Glutamatergic neuron (in vitro differentiated cells): ENCODE measurements around the gene TMEM151B. TPM values are rescaled to one million over a fixed set of nuclear protein-coding genes. Genes with fewer than 3 reads are reported as not detected.

Experiments used
- DNase-seq: peaks from one replicate; pipeline ENCODE4 v3.0.0; 2022
- H3K27ac Mint-ChIP-seq: one replicate; pipeline ENCODE4 v1.8.0; 2020; ENCODE audit warnings: mild to moderate bottlenecking, mixed read lengths, inconsistent platforms; ENCODE audit not compliant: unreplicated experiment
- H3K27me3 Mint-ChIP-seq: one replicate; pipeline ENCODE4 v1.8.0; 2020; ENCODE audit warnings: mild to moderate bottlenecking, moderate library complexity, mixed read lengths, inconsistent platforms; ENCODE audit not compliant: unreplicated experiment
- H3K36me3 Mint-ChIP-seq: one replicate; pipeline ENCODE4 v1.8.0; 2020; ENCODE audit warnings: mild to moderate bottlenecking, mixed read lengths, inconsistent platforms; ENCODE audit not compliant: unreplicated experiment
- H3K4me1 Mint-ChIP-seq: one replicate; pipeline ENCODE4 v1.8.0; 2020; ENCODE audit warnings: mild to moderate bottlenecking, low read depth, mixed read lengths, inconsistent platforms; ENCODE audit not compliant: unreplicated experiment
- H3K4me3 Mint-ChIP-seq: one replicate; pipeline ENCODE4 v1.8.0; 2020; ENCODE audit warnings: mild to moderate bottlenecking, mixed read lengths, inconsistent platforms; ENCODE audit not compliant: unreplicated experiment
- H3K9me3 Mint-ChIP-seq: one replicate; pipeline ENCODE4 v1.8.0; 2020; ENCODE audit warnings: mild to moderate bottlenecking, moderate library complexity, mixed read lengths, inconsistent platforms; ENCODE audit not compliant: unreplicated experiment
- total RNA-seq: library from RNA; stranded (reverse); fragmentation: NEBNext Ultra II Directional; extraction: Animal tissue kit (Norgen Biotek cat#: 25700); gene quantifications from one replicate; pipeline ENCODE4 v1.2.1, GENCODE V29; 2021; ENCODE audit not compliant: unreplicated experiment
- TF ChIP-seq, protein P1 (sequence below): fragments of 200-600 bp; sonication (generic); IDR thresholded peaks from one replicate; pipeline ENCODE4 v1.5.0; 2021; ENCODE audit not compliant: partially characterized antibody, unreplicated experiment

The TMEM151B gene
- total RNA-seq, 1 donor from 2014 or later: 51.3 TPM

DNA sequence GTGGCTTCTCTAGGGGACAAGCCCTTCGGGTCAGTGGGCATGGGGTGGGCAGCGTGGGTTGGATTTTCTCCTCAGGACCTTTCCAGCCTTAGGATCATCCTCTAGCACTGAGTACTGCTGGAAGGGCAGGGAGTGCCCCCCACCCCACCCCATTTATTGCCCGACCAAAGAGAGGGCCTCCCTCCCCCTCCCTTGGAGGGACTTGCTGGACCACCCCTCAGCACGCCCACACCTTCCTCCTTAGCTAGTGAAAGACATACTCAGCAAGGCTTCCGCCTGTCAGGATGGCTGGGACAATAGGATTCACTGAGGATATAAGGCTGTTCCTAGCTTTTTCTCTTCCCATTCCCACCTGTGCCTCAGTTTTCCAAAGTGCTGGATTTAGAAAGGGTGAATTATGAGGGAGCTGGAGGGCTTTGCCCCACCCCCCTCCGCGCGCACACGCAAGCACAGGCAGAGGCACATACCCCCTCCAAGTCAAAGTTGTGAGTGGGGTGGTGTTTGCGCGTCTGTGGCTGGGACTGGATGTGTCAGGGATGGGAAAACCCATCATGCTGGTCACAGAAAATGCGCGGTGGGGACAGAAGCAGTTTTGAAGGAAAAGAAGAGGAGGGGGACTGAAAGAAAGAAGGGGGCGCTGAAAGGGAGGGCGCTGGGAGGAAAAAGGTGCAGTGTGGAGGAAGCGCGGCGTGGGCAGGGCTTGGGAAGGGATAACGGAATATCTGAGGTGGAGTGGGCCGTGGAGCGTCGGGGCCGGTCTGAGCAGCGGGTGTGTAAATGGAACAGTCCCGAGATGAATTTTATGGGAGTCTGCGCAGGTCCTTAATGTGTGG lies 47.5 kb upstream of the TMEM151B start:
- TF ChIP-seq, protein P1, sequence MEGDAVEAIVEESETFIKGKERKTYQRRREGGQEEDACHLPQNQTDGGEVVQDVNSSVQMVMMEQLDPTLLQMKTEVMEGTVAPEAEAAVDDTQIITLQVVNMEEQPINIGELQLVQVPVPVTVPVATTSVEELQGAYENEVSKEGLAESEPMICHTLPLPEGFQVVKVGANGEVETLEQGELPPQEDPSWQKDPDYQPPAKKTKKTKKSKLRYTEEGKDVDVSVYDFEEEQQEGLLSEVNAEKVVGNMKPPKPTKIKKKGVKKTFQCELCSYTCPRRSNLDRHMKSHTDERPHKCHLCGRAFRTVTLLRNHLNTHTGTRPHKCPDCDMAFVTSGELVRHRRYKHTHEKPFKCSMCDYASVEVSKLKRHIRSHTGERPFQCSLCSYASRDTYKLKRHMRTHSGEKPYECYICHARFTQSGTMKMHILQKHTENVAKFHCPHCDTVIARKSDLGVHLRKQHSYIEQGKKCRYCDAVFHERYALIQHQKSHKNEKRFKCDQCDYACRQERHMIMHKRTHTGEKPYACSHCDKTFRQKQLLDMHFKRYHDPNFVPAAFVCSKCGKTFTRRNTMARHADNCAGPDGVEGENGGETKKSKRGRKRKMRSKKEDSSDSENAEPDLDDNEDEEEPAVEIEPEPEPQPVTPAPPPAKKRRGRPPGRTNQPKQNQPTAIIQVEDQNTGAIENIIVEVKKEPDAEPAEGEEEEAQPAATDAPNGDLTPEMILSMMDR: no peak
- DNase-seq: no peak
- H3K27ac Mint-ChIP-seq: peak overlapping the region; percentile 33
- no peaks in the 10 kb centered on the region for H3K36me3 Mint-ChIP-seq
- H3K27me3 Mint-ChIP-seq: peaks cover 5% of the 10 kb centered on the region
- H3K4me1 Mint-ChIP-seq: peaks cover 28% of the 10 kb centered on the region
- peak overlapping the region; percentile 78 for H3K4me3 Mint-ChIP-seq
- peaks cover 2% of the 10 kb centered on the region for H3K9me3 Mint-ChIP-seq

DNA sequence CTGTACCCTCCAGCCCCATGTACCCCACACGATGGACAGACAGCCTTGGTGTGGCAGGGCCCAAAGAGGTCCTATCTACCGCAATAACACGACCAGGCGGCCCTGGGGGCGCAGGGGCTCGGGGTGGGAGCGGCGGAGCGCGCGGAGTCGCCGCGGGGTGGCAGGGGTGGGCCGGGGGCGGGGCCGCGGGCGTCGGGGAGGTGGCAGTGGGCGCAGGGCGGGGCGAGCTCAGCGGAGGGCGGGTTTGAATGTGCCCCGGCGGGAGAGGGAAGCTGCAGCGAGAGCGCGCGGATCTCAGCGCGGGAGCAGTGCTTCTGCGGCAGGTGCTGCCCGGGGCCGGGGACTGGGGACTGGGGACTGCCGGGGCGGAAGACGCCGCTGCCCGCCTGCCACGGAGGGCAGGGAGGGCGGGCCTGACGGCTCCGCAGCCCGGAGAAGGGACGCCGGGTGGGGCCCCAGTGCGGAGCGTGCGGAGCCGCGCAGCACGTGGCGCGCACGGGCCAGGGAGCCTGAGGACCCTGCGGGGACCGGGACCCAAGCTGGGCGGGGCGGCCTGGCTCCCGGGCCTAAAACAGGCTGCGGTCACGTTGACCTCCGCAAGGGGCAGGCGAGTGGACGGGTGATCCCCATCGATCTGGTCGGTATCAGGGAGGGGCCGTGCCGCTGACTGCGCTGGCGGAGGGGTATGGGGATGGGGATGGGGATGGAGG lies 46.8 kb upstream of the TMEM151B start, which contains the start of gene SLC29A1:
Gene SLC29A1 (plus strand): TSS at position 277 of the 710 bp plus-strand sequence. CDS start 3,719 bp downstream, outside the sequence.
- Mint-ChIP-seq H3K27ac (peak within 1 kb of the TSS; percentile 81), H3K4me3 (peak within 1 kb of the TSS; percentile 91), H3K4me1 (peaks cover 35% of the 10 kb centered on the region), H3K9me3 (peaks cover 2% of the 10 kb centered on the region), H3K27me3 (peaks cover 5% of the 10 kb centered on the region), H3K36me3 (no peaks in the 10 kb centered on the region)
- TF ChIP-seq, protein P1: peak; percentile 72
- DNase-seq: peak; percentile 89

DNA sequence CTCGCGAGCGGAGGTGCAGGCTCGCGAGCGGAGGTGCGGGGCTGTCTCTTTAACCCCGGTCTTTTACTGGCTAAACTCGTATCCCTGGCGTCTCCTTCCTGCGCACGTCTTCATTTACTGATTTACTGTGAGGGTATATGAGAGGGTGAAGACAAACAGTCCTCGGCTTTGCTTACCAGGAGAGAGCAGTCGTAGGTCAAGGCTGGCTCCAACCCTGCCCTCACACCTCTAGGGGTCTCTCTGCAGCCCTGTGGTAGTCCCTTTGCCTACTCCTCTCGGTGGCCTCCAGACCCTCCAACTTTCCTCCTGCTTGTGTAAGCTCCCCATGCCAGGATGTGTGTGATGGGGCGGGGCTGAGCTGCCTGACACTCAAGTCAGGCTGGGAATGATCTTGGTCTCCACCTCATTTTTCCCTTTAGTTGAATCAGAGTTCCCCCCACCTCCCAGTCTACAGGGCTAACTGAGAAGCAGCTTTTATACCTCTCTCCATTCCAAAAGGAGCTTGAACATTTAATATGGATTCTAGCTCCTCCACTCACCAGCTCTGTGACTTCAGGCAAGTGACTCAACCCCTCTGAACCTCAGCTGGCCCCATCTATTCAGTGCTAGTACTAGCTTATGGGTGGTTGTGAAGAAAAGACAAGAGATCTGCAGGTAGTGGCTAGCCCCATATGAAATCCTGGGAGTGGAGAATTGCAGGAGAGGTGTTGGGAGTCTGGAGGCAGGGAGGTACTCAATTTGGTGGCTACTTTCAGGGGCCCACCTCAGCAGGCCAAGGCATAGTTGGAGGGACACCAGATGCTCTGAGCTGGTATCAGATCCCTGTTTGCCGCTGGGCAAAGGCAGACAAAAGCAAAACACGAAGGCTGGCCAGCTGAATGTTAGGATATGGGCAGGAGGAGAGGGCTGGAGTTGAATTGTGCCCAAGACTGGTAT lies 46.0 kb upstream of the TMEM151B start:
- TF ChIP-seq, protein P1: peak; percentile 51
- H3K27me3 Mint-ChIP-seq: peaks cover 5% of the 10 kb centered on the region
- H3K9me3 Mint-ChIP-seq: peaks cover 2% of the 10 kb centered on the region
- DNase-seq: peak; percentile 59
- peak overlapping the region; percentile 91 for H3K4me3 Mint-ChIP-seq
- no peaks in the 10 kb centered on the region for H3K36me3 Mint-ChIP-seq
- peaks cover 35% of the 10 kb centered on the region for H3K4me1 Mint-ChIP-seq
- peak overlapping the region; percentile 81 for H3K27ac Mint-ChIP-seq

DNA sequence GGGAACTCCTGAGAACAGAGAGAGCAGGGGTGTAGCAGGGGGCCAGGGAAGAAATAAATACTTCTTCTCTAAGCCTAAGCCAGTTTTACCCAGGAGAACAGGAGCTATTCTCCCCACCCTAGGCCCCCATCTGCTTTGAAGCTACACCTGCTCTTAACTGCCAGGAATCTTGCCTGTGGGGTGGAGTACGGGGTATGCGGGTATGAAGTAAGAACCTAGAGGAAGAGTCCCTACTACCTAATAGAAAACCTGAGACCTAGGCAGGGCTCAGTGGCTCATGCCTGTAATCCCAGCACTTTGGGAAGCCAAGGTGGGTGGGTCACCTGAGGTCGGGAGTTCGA lies 45.3 kb upstream of the TMEM151B start:
- peak overlapping the region; percentile 0 for H3K27ac Mint-ChIP-seq
- H3K9me3 Mint-ChIP-seq: peaks cover 2% of the 10 kb centered on the region
- TF ChIP-seq, protein P1: no peak
- peaks cover 35% of the 10 kb centered on the region for H3K4me1 Mint-ChIP-seq
- H3K4me3 Mint-ChIP-seq: peak overlapping the region; percentile 91
- DNase-seq: no peak
- H3K36me3 Mint-ChIP-seq: no peaks in the 10 kb centered on the region
- H3K27me3 Mint-ChIP-seq: peaks cover 5% of the 10 kb centered on the region
